GM18873 (cell line): Measurements from ENCODE around the gene SYNJ2BP.
"Not testable (repeated sequence)": the region's sequence is repeated elsewhere in the genome, so short reads cannot be mapped to it uniquely, and the experiment has no call there.

Experiments used
- ATAC-seq: cut with Tn5 transposase; IDR thresholded peaks from one replicate; pipeline ENCODE4 v1.9.1; 2021; ENCODE audit warnings: mild to moderate bottlenecking, moderate library complexity, moderate number of reproducible peaks; ENCODE audit not compliant: unreplicated experiment, low FRiP score

SYNJ2BP gene, protein sequence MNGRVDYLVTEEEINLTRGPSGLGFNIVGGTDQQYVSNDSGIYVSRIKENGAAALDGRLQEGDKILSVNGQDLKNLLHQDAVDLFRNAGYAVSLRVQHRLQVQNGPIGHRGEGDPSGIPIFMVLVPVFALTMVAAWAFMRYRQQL

DNA sequence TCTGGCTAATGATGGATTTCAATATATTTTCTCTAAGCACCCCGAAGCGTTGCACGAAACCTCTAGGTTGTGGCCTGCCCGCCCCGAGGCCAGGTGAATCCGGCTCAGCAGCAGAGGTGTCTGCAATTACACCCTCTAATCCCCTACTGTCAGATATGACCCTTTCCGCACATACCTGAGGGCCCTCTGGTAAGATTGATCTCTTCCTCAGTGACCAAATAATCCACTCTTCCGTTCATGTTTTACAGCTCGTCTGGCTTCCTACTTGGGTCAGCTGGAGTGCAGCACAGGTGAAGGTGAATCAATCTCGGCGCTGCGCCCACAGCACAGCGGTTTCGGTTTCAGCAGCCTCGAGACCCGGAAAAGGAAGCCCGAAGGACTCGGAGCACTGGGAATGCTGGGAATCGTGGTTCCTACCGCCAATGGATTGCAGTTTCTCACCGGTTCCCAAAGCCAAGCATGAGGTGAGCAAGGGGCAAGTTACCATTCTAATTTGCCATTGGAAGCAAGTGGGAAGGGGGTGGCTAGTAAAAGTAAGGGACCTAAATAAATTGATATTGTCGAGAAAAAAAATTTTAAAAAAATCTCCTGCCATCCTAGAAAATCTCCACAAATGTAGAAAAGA lies at the start of gene SYNJ2BP:
Gene SYNJ2BP (minus strand): TSS at position 366 of the 625 bp plus-strand sequence. CDS start 127 bp downstream, at position 239.
- no peak for ATAC-seq

DNA sequence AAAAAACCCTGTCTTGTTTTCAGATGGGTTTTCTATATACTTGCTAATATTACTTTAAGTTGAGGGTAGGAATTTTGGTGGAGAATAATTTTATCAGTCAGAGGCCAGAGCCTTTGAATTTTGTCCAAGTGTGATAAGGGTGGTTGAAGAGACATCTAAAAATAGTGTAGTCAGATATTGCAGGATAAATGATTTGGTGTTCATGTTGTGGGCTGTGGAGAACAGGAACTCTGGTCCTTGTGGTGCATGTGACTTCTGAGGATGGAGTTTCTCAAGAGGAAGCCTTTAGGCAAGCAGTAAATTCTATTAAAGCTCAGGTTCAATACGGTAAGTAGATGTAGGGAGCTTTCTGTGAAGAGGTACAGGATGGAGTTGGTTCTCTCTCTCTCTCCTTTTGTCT lies 37.8 kb upstream of the SYNJ2BP start:
- ATAC-seq = no peak

DNA sequence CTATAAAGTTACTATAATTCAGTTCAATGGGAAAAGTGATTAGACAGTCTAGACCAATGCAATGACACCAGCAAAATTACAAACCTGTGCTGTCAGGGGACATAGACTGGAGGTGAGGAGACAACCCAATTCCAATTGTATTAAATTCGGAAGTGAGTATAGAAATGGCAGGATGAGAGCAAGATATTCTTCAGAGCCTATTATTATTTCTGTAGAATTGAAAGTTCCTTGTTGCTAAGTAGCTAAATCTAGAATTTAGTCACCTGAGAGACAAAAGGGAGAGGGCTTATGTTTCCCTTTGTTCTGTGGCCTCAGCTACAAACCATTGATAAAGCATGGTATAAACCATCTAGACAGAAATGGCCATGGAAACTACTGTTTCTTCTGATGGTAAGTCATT lies 35.0 kb upstream of the SYNJ2BP start, which contains the start of gene ADAM21:
Gene ADAM21 (plus strand): TSS at position 301 of the 400 bp plus-strand sequence. CDS start 5,326 bp downstream, outside the sequence.
- no peak for ATAC-seq

DNA sequence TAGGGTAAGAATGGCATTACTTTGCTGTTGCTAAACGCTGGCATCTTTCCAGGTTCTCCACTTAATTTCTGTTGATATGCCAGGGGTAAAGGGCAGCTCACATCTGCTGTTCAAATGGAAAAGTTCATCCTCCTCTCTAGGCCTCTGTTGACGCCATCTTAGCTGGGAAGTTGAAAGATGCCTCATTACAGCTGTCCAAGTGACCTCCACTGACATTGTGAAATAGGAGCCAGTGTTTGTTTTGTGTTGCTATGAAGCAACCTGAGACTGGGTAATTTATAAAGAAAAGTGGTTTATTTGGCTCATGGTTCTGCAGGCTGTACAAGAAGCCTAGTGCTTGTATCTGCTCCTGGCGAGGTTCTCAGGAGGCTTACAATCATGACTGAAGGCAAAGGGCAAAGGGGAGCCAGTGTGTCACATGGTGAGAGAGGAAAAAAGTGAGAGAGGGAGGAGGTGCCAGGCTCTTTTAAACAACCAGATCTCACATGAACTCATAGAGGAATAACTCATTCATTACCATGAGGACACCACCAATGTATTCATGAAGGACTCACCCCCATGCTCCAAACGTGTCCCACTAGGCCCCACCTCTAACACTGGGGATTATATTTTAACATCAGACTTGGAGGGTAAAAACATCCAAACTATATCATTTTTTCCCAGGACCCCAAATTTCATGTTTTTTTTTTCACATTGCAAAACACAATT lies 31.9 kb upstream of the SYNJ2BP start:
- ATAC-seq = no peak

DNA sequence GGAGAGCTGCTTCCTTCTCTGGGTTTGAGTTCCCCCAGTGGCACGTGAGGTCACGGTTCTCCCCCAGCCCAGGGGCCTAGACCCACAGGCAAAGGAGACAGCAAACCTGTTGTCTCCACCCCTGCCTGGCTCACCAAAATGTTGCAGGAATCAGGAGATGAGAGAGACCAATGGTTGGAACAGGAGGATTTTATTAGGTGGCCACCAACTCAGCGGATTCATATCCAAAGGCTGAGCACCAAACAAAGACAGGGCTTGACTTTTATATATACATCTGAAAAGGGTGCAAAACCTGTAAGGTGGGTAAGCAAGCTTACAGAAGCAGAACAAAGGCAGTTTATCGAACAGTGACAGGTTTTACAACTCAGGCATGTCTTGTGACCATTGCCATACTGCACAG lies 25.9 kb upstream of the SYNJ2BP start:
- no peak for ATAC-seq

DNA sequence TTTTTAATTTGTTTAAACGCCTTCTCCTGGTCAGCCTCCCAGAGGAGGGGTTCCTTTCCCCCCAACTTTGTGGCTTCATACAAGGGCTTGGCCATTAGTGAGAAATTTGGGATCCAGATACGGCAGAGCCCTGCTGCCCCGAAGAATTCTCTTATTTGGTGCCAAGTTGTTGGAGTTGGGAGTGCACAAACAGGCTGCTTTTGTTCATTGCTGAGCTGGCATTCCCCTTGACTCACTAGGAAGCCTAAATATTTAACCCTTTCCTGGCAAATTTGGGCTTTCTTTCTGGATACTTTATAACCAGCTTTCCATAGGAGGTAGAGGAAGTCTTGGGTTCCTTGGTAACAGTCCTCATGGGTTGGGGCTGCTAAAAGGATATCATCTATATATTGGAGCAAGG lies 24.8 kb upstream of the SYNJ2BP start:
- no peak for ATAC-seq

DNA sequence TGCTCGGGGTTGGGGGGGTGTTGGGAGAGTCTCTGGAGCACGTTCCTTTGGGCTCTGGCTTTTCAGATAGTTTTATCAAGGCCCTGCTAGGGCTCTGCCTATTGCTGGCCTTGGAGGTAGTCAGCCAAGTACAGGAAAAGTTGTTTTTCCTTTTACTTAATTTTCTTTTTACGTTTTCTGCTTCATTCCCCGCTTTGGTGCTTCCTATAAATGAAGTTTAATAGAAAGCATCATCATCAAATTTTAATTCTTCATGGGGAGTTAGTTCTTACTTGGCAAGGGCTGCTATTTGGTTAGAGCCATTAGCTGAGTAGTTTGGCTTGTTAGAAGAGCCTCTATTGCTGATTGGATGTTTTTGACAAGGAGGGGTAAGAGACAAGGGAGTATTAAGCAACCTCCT lies 20.0 kb upstream of the SYNJ2BP start:
- no peak for ATAC-seq

DNA sequence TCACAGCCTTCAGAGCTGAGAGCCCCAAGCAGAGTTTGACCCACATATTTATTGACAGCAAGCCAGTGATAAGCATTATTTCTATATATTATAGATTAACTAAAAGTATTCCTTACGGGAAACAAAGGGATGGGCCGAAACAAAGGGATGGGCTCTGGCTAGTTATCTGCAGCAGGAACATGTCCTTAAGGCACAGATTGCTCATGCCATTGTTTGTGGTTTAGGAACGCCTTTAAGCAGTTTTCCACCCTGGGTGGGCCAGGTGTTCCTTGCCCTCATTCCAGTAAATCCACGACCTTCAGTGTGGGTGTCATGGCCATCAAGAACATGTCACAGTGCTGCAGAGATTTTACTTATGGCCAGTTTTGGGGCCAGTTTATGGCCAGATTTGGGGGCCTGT lies 9.7 kb upstream of the SYNJ2BP start:
- not testable (repeated sequence) for ATAC-seq

DNA sequence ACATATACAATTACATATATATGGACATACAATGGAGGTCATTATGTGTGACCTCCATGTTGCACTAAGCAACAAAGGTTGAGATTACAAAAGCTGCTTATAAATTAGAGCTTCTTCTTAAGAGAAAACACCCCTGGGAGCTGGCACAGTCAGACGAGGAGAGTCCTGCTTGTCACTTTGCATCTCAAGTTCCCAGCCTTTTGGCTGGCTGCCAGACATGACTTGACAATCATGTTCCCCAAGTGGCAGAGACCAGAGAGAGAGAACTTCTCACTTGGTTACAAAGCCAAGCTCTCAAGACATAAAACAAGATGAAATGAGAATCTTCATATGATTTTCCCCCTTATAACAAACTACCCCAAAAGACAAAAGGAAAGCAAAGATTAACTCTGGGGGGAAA lies 8.5 kb upstream of the SYNJ2BP start:
- no peak for ATAC-seq

DNA sequence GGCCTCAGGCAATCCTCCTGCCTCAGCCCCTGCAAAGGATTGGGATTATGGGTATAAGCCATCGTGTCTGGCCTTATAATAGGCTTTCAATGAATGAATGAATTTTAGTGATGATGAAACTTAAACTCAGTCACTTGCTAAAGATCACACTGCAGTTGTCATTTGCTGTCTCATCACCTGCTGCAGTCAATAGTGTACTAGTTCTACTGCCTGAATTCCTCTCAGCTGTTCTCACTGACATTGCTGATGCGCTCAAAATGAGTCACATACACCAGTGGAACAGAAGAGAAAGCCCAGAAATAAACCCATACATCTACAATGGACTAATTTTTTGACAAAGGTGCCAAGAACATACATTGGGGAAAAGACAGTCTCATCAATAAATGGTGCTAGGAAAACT lies 5.6 kb upstream of the SYNJ2BP start:
- no peak for ATAC-seq

DNA sequence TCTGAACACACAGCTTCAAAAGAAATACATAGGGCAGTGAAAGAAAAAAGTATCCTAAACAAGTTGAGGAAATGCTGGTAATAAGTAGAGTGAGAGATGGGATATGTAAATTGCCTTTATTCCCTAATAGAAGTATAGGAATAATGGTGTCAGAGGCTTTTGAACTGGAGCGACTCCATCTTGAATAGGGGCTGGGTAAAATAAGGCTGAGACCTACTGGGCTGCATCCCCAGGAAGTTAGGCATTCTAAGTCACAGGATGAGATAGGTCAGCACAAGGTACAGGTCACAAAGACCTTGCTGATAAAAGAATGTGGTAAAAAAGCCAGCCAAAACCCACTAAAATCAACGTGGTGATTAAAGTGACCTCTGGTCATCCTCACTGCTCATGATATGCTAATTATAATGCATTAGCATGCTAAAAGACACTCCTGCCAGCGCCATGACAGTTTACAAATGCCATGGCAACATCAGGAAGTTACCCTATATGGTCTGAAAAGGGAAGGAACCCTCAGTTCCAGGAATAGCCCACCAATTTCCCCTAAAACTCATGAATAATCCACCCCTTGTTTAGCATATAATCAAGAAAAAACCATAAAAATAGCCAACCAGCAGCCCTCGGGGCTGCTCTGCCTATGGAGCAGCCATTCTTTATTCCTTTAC lies 2.5 kb upstream of the SYNJ2BP start:
- ATAC-seq = not testable (repeated sequence)

DNA sequence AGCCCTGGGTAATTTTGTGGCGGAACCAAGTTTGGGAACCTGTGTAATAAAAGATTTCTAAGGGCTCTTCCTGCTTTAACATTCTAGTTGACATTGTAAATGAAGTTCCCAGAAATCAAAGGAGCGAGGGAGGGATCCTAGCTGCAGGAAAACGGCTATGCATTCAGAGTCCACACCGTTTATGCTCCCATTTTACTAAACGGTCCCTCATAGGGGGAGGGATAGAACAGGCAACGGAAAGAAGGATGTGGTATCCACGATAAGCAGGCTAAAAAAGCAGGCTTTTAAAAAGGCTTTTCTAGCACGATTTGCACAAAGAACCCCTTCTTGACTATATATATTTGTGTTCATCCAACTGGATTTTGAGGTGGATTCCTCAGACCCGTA lies 559 bp downstream of the SYNJ2BP start:
- no peak for ATAC-seq

DNA sequence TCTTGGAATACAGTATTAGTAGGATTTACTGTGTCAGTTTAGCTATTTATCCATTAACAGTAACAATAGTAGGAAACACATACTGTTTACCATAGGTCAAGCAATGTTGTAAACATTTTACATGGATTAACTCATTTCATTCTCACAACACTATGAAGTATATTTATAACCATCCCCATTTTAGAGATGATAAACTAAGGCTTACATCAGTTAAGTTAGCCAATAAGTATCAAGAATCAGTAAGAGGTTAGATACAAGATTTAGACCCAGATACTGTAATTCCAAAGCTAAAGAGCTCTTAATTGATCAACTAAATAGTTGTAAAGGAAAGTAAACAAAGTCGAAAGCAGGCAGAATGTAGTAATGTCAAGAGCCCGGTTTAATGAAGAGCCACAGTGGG lies 1.1 kb downstream of the SYNJ2BP start:
- no peak for ATAC-seq

DNA sequence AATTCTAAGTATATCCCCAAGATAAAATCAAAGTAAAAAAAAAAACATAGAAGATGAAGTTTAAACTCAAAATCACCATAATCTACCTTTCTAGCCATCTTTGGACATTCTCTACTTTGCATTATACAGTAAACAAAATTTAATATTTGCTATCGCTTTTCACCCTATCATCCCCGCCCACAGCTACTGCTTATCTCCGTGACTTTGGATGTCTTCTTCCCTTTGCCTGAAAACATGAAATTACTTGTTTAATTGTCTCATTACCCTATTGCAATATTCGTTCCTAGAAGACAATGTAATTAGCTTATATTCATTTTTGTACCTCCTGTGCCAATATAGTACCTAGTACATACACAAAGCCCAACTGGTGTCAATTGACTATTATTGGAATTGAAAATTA lies 9.3 kb downstream of the SYNJ2BP start:
- ATAC-seq = no peak

DNA sequence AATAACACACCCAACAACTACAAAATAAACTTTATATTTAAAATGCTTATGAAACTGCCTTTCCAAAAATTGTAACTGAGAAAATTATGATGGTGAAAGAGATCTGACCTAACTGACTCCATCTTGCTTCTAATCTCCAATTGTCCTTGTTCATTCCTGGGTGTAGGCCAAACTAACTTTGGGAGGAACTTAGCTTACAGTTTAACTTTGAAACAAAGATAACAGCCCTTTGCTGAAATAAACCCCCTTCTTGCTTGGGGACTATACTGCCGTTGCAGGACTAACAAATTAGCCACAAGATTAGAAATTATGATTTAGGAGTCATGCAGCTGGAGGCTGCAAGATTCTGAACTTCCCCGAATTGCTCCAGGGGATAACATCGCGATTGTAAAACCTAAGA lies 10.7 kb downstream of the SYNJ2BP start:
- ATAC-seq = not testable (repeated sequence)

DNA sequence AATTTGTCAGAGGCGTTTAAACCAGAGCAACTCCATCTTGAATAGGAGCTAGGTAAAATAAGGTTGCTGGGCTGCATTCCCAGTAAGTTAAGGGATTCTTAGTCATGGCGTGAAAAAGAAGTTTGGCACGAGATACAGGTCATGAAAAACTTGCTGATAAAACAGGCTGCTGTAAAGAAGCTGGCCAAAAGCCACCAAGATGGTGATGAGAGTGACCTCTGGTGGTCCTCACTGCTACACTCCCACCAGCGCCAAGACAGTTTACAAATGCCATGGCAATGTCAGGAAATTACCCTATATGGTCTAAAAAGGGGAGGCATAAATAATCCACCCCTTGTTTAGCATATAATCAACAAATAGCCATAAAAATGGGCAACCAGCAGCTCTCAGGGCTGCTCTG lies 13.6 kb downstream of the SYNJ2BP start:
- not testable (repeated sequence) for ATAC-seq

DNA sequence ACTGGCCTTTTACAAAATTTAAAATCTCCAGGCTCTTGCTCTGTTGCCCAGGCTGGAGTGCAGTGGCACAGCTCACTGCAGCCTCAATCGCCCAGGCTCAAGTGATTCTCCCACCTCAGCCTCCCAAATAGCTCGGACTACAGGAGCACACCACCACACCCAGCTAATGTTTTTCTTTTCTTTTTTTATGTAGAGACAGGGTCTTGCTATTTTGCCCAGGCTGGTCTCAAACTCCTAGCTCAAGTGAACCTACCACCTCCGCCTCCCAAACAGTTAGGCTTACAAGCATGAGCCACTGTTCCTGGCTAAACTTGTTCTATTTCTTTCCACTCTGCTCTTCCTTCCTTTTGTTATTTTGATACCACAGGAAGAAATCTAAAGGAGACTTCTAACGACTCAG lies 15.2 kb downstream of the SYNJ2BP start:
- ATAC-seq = no peak

DNA sequence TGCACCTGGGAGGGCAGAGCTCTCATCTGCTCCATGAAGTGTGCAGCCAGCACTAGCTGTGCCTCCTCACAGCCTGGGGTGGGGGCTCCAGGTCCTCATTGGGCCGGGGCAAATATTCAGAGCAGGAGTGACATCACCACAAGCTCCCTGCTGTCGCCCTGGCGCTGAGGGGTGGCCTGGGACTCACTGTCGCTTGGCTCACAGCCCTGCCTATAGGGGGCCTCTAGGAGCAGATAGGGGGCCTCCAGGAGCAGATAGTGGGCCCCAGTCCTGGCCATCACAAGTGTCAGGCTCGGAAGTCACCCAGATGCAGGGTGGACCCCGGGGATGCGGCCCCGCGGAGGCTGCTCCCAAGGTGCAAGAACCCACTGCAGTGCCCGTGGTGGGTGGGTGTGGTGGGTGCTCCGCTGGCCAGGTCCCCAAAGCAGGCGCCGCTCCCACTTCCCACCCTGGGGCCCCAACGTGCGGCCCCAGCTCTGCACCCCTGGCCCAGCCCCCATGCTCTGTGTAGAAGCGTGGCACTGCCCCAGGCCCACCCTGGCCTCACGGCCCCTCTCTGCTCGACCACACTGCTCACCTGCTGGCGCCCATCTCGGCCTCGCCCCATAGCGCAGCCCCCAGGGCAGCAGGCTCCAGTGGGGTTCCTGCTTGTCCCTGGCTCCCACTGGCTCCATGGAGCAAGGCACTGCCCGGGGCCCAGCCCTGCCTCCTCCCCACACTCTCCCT lies 18.0 kb downstream of the SYNJ2BP start:
- no peak for ATAC-seq

DNA sequence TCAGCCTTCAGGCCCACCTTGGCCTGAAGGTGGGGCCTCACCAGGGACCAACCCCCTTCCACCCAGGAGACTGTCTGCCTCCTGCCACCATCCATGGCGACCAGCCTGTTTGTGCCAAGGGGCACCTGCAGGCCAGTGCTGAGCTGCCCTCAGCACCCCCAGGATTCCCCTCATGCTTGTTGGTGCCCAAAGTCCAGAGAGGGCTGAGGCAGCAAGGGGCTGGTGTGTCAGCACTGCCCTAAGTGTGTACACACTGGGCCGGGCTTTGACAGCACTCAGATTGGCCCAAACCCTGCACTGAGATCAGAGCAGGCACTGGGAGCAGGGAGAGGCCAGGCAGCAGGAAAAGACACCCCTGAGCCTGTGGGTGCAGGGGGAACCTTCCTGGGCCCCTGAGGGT lies 18.6 kb downstream of the SYNJ2BP start:
- ATAC-seq = no peak

DNA sequence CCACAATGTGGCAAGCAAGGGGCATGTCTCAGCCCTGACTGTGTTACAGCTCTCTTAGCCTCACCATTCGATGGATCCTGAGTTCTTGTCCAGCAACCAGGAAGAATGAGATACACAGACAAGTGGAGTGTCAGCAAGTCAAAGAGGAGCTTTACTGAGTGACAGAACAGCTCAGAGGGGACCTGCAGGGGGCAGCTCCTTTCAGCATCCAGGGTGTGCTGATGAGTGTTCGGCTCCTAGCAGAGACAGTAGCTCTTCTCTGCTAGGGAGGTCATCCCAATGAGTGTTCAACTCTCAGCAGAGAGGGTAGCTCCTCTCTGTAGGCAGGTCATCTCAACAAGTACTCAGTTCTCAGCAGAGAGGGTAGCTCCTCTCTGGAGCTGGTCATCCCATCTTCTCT lies 19.1 kb downstream of the SYNJ2BP start:
- ATAC-seq = no peak
